ENCODE results near the gene CCND2. TPM values are rescaled to one million over a fixed set of nuclear protein-coding genes. Genes with fewer than 3 reads are reported as not detected.
A peak's percentile ranks its signal among the peaks of the same experiment; 100 is the strongest.

CCND2 gene
- total and polyA plus RNA-seq, 11 donors, result 48.0 to 620 (median 208) TPM

GRCh38 chr12:4300883-4301282 is 27.3 kb downstream of the CCND2 start:
- no peak for DNase-seq
- H3K27ac ChIP-seq, result peak overlapping the region in 8 of 12 donors; percentile 5 to 72 (median 44)
- ATAC-seq, result peak; percentile 36 to 50 (median 42)

GRCh38 chr12:4301932-4302501 is 28.5 kb downstream of the CCND2 start:
- 85 to 91% (median 88%) methylated on average over 11 of the region's 11 CpGs for WGBS, 4 donors
- Histone ChIP-seq H3K4me3 (no peak overlapping the region), H3K27ac (peak overlapping the region in 9 of 12 donors; percentile 13 to 73 (median 47)), H3K36me3 (peaks cover 0 to 90% (median 70%) of the 10 kb centered on the region in 9 donors), H3K27me3 (no peaks in the 10 kb centered on the region), H3K4me1 (peaks cover 0 to 79% (median 31%) of the 10 kb centered on the region in 12 donors), H3K9me3 (no peaks in the 10 kb centered on the region)
- ATAC-seq (no peak), DNase-seq (no peak)
- intact Hi-C loops (cut with DNase I), result loop anchor here in 1 of 10 donors (10.0 kb wide), 1 partner anchor 223 kb away; no protein-coding TSS in a partner anchor
- no peak for TF ChIP-seq POLR2A (IDR thresholded peaks at IDR 0.05)
- TF ChIP-seq, protein P1, sequence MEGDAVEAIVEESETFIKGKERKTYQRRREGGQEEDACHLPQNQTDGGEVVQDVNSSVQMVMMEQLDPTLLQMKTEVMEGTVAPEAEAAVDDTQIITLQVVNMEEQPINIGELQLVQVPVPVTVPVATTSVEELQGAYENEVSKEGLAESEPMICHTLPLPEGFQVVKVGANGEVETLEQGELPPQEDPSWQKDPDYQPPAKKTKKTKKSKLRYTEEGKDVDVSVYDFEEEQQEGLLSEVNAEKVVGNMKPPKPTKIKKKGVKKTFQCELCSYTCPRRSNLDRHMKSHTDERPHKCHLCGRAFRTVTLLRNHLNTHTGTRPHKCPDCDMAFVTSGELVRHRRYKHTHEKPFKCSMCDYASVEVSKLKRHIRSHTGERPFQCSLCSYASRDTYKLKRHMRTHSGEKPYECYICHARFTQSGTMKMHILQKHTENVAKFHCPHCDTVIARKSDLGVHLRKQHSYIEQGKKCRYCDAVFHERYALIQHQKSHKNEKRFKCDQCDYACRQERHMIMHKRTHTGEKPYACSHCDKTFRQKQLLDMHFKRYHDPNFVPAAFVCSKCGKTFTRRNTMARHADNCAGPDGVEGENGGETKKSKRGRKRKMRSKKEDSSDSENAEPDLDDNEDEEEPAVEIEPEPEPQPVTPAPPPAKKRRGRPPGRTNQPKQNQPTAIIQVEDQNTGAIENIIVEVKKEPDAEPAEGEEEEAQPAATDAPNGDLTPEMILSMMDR (IDR thresholded peaks at IDR 0.05), result no peak

More at GRCh38 chr12:4300883-4301282, 27.3 kb downstream of the CCND2 start:
- no peak for TF ChIP-seq POLR2A (IDR thresholded peaks at IDR 0.05)
- TF ChIP-seq, protein P1 (IDR thresholded peaks at IDR 0.05), result no peak
- 45 to 66% (median 61%) methylated on average over 5 of the region's 5 CpGs for WGBS, 4 donors
- intact Hi-C loops (cut with DNase I), result loop anchor here in 1 of 10 donors (10.0 kb wide), 1 partner anchor 224 kb away; no protein-coding TSS in a partner anchor
- H3K4me3 ChIP-seq, result no peak overlapping the region
- no peaks in the 10 kb centered on the region for H3K27me3 ChIP-seq
- peaks cover 0 to 74% (median 31%) of the 10 kb centered on the region in 12 donors for H3K4me1 ChIP-seq
- H3K36me3 ChIP-seq, result peaks cover 0 to 96% (median 80%) of the 10 kb centered on the region in 9 donors
- no peaks in the 10 kb centered on the region for H3K9me3 ChIP-seq

GRCh38 chr12:4302881-4303280 is 29.3 kb downstream of the CCND2 start:
- no peak for ATAC-seq
- no peak for DNase-seq
- H3K27ac ChIP-seq, result peak overlapping the region in 10 of 12 donors; percentile 21 to 73 (median 46)
- intact Hi-C loops (cut with DNase I), result loop anchor here in 1 of 10 donors (10.0 kb wide), 1 partner anchor 222 kb away; no protein-coding TSS in a partner anchor
- peaks cover 0 to 84% (median 61%) of the 10 kb centered on the region in 9 donors for H3K36me3 ChIP-seq
- H3K4me1 ChIP-seq, result peaks cover 0 to 85% (median 36%) of the 10 kb centered on the region in 12 donors
- H3K4me3 ChIP-seq, result no peak overlapping the region
- H3K27me3 ChIP-seq, result no peaks in the 10 kb centered on the region
- no peaks in the 10 kb centered on the region for H3K9me3 ChIP-seq
- 58 to 72% (median 67%) methylated on average over 8 of the region's 8 CpGs for whole genome bisulfite sequencing, 4 donors
- TF ChIP-seq, protein P1 (IDR thresholded peaks at IDR 0.05), result no peak
- no peak for TF ChIP-seq POLR2A (IDR thresholded peaks at IDR 0.05)

GRCh38 chr12:4303750-4304149 is 30.2 kb downstream of the CCND2 start:
- Histone ChIP-seq H3K9me3 (no peaks in the 10 kb centered on the region), H3K27me3 (no peaks in the 10 kb centered on the region), H3K27ac (peak overlapping the region in 11 of 12 donors; percentile 9 to 73 (median 43)), H3K4me1 (peaks cover 3 to 90% (median 40%) of the 10 kb centered on the region in 12 donors), H3K36me3 (peaks cover 0 to 81% (median 55%) of the 10 kb centered on the region in 9 donors), H3K4me3 (no peak overlapping the region)
- 40 to 75% (median 56%) methylated on average over 3 of the region's 3 CpGs for WGBS, 4 donors
- DNase-seq (no peak), ATAC-seq (peak; percentile 27 to 42 (median 32))
- intact Hi-C loops (cut with DNase I), result loop anchor here in 1 of 10 donors (10.0 kb wide), 1 partner anchor 221 kb away; no protein-coding TSS in a partner anchor
- no peak for TF ChIP-seq POLR2A (IDR thresholded peaks at IDR 0.05)
- TF ChIP-seq, protein P1 (IDR thresholded peaks at IDR 0.05), result no peak
